Stimulated activated CD8-positive, alpha-beta memory T cell treated with anti-CD3 and anti-CD28 coated beads, Interleukin-7, amount 100 ng/mL, for 48 hours (primary cell): ENCODE results near the gene LYPLA2.
"Not testable (repeated sequence)": the region's sequence is repeated elsewhere in the genome, so short reads cannot be mapped to it uniquely, and the experiment has no call there.

Experiments
- DNase-seq, 2 donors: peaks; one replicate each; pipeline ENCODE4 v3.0.0-alpha.2; 2020; ENCODE audit warnings: low read depth in 1 of 2; ENCODE audit errors: extremely low read depth in 1 of 2

Gene LYPLA2

GRCh38 chr1:23799570-23800399 lies 8.8 kb downstream of the LYPLA2 start:
- peak in 1 of 2 donors; percentile 29 for DNase-seq

DNA sequence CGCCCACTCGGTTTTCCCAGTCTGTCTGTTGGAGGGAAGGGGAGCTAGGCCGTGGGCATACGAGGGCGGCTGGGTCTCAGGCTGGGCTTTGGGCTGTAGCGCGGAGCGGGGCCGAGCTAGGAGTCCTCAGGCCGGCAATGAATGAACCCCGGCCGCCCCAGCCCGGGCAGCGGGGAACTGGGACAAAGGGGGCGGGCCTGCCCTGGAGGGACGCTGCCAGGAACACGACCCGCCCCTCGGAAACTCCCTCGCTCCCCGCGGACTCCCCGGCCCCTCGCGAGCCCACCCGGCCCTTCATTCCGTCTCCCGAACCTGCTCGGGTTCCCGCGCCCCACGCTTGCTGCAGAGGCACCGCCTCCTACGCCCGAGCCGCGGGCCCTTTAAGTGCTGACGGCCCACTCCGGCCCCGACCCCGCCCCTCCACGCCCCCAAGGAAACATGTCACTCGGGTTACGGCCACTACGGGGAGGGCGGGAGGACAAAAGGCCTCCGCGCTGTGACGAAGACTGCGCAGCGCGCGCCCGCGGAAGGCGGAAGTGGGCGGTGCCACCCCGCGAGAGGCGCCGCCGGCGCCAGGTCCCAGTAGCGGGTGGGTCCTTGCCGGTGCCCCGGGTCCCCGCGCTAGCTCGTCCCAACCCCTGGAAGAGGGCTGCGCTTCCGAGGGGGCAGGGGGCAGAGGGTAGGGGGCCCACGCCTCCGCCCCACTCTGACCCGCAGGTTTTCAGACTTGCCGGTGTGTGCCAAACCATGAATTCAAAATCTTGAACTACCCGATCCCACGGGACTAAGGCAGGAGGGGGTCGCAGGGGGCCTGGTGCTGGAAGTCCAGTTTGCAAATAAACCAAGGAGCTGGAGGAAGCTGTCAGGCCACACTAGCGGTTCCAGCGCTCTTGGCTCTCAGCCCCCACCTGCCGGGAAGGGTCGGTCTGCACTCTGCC lies 9.7 kb downstream of the LYPLA2 start, which contains the start of gene GALE:
Gene GALE, minus strand, starts transcription at position 355 of the 938 bp plus-strand sequence. CDS start 1,747 bp downstream, outside the sequence.
- peak; percentile 94 to 98 for DNase-seq

- DNase-seq = no peak
These were observed 10.4 kb downstream of the LYPLA2 start for GRCh38 chr1:23801338-23801748.

DNA sequence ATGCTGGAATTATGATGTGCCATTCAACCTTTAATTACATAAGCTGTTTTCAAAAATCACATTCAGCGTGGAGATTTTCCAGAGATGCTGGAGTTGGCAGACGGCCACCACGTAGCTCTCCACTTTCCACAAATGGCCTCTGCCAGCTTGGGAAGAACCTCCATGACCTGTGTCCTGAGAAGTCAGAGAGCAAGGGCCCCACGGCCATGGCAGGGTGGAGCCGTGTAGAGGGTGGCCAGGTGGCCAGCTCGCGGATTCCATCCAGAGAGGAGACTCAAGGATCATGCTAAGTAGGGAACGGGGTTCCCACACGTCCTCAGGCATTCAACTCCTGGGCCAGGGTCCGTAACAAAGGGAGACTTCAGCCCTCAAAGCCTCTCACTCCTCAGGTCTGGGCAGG lies 10.9 kb downstream of the LYPLA2 start:
- DNase-seq = no peak

DNA sequence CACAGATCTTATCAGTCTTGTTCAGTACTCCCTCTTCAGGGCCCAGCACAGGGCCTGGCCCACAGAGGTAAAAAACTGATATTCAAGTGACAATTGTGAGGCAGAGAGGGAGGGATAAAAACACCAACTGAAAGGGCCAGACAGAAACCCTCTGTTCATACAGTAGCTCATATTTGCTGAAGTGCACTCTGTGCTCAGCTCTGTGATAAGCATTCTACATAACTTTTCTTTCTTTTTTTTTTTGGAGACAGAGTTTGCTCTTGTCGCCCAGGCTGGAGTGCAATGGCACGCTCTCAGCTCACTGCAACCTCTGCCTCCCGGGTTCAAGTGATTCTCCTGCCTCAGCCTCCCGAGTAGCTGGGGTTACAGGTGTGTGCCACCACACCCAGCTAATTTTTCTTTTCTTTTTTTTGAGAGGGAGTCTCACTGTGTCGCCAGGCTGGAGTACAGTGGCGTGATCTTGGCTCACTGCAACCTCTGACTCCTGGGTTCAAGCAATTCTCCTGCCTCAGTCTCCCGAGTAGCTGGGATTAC lies 11.9 kb downstream of the LYPLA2 start:
- DNase-seq = not testable (repeated sequence)

GRCh38 chr1:23803674-23804073 lies 12.7 kb downstream of the LYPLA2 start:
- DNase-seq = no peak

DNA sequence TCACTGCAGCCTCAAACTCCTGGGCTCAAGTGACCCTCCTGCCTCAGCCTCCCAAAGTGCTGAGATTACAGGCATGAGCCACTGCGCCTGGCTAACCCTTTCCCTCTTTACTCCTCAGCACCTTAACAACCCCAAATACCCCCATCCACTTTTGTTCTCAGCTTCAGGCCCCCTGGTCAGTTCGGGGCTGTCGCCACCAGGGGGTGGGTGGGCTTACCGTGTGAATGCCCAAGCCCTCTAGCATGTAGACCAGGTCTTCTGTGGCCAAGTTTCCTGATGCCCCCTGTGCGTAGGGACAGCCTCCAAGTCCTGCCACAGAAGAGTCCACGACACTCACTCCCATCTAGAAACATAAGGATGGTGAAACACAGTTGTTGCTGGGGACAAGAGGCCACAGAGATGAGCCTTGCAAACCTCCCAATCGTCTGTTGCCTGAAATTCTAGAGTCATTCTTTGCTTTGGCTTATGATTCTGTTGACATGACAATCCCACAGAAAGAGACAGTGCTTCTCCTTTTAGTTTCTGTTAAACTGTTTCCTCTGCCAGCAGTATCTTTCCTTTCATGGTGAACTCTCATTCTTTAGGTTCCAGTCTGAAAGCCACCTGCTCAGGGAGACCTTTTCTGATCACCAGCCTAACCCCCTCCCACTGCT lies 13.4 kb downstream of the LYPLA2 start:
- no peak for DNase-seq

GRCh38 chr1:23805025-23805424 lies 14.1 kb downstream of the LYPLA2 start:
- no peak for DNase-seq

DNA sequence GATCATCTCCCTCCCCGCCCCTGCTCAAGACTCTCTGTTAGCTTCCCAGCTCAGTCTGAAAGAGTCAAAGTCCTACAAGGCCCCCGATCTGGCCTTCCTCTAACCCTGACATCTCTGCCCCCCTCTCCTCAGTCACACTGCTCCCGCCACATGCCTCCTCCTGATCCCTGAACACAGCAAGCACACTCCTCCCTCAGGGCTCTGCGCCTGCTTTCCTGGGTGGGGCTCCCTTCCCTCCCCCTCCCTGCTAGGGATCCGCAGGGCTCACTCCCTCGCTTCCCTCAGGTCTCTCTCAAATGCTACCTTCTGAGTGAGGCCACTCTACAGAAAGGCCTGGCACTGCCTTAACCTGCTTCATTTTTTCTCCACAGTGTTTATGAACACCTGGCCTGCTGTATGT lies 15.3 kb downstream of the LYPLA2 start:
- no peak for DNase-seq

GRCh38 chr1:23807453-23807852 lies 16.5 kb downstream of the LYPLA2 start:
- DNase-seq = no peak

- peak; percentile 60 to 69 for DNase-seq
These were observed 18.8 kb downstream of the LYPLA2 start for GRCh38 chr1:23809751-23810171.

- DNase-seq = no peak
These were observed 20.0 kb downstream of the LYPLA2 start for GRCh38 chr1:23810818-23811540.

DNA sequence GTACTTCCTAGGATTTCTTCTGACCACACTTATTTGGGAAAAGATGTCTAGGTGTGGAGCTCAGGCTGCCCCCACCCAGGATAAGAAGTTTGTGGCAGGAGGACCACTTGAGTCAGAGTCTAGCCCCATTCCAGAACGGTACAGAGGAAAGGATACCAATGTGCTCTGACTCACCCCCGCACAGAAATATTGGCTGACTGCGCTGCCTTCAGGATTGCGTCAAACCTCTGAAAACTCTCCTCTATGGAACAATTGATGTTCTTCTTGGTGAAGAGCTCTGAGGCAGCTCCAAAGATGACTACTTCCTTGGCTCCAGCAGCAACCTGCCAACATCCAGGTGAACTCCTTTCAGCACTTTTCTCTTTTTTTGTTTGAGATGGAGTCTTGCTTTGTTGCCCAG lies 23.1 kb downstream of the LYPLA2 start:
- DNase-seq = no peak

GRCh38 chr1:23816361-23816760 lies 25.4 kb downstream of the LYPLA2 start:
- no peak for DNase-seq

- DNase-seq = no peak
These were observed 26.0 kb downstream of the LYPLA2 start for GRCh38 chr1:23816906-23817305.

GRCh38 chr1:23817633-23818032 lies 26.7 kb downstream of the LYPLA2 start:
- no peak for DNase-seq

- DNase-seq = no peak
These were observed 32.8 kb downstream of the LYPLA2 start for GRCh38 chr1:23823767-23824166.

DNA sequence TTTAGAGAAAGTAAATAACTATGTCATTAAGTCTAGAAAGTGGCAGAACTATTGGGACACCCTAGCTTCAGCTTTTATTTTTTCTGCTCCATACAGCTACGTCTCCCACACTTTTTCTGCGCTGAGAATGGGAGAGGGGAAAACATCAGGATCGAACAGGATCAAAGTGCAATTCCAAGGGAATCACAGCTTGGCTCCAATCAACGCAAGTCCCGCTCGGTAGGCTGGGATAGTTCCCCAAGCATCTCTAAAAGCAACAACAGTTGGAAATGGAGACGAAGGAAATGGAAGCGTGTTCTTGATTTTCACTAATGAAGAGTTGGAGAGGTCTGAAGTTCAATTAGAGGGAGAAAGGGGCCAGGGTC lies 33.7 kb downstream of the LYPLA2 start:
- no peak for DNase-seq

DNA sequence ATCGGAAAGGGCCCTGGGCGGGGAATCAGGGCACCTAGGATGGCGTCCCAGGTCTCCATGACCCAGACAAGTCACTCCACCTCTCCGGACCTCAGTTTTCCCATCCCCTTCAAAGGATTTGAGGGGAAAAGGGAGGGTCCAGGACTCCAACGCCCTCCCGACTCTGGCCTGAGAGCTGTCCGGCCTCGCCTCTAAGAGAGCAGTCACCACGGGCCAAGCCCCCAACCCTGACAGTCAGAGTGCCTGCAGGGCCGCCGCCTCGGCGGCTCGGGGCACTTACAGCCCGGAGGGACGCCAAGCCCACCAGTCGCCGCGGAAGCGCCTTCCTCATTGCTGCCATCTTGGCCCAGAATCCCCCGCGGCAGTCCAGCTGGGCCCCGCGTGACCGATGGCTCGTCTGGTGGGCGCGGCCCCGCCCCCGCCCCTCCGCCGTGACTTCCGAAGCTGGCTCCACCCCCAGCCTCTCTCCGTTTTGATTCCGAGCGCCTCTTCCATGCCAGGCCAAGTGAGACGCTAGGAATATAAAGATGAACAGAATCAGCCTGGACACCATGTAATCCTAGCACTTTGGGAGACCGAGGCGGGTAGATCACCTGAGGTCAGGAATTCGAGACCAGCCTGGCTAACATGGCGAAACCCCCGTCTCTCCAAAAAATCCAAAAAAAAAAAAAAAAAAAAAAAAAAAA lies 34.3 kb downstream of the LYPLA2 start, which contains the start of gene HMGCL:
Gene HMGCL, minus strand, starts transcription at position 354 of the 686 bp plus-strand sequence. Its CDS starts 14 bp downstream, at position 340.
- peak; percentile 76 to 81 for DNase-seq
